HG03565 (cell line): Measurements from ENCODE around the gene WWP2.
"Not testable (repeated sequence)": the region's sequence is repeated elsewhere in the genome, so short reads cannot be mapped to it uniquely, and the experiment has no call there.

Experiments used
- ATAC-seq: cut with Tn5 transposase; IDR thresholded peaks from one replicate; pipeline ENCODE4 v1.9.1; 2021; ENCODE audit warnings: mild to moderate bottlenecking, moderate library complexity; ENCODE audit not compliant: unreplicated experiment

WWP2 gene

GRCh38 chr16:69791391-69791847 is 29.3 kb downstream of the WWP2 start:
- not testable (repeated sequence) for ATAC-seq

- ATAC-seq = no peak
These were observed 31.4 kb downstream of the WWP2 start for GRCh38 chr16:69793526-69793925.

- no peak for ATAC-seq
These were observed 32.4 kb downstream of the WWP2 start for GRCh38 chr16:69794486-69794885.

- no peak for ATAC-seq
These were observed 34.4 kb downstream of the WWP2 start for GRCh38 chr16:69796285-69797118.

GRCh38 chr16:69798466-69798865 is 36.3 kb downstream of the WWP2 start:
- ATAC-seq = no peak

- ATAC-seq = no peak
These were observed 37.5 kb downstream of the WWP2 start for GRCh38 chr16:69799611-69800031.

- no peak for ATAC-seq
These were observed 42.2 kb downstream of the WWP2 start for GRCh38 chr16:69804297-69804696.

GRCh38 chr16:69806776-69807175 is 44.6 kb downstream of the WWP2 start:
- ATAC-seq = not testable (repeated sequence)

GRCh38 chr16:69812688-69813014 is 50.5 kb downstream of the WWP2 start:
- no peak for ATAC-seq

GRCh38 chr16:69814078-69814477 is 51.9 kb downstream of the WWP2 start:
- ATAC-seq = no peak

- ATAC-seq = no peak
These were observed 52.4 kb downstream of the WWP2 start for GRCh38 chr16:69814561-69814960.

- not testable (repeated sequence) for ATAC-seq
These were observed 53.2 kb downstream of the WWP2 start for GRCh38 chr16:69815216-69815883.

- ATAC-seq = no peak
These were observed 54.9 kb downstream of the WWP2 start for GRCh38 chr16:69816996-69817395.

GRCh38 chr16:69818891-69819545 is 56.9 kb downstream of the WWP2 start:
- ATAC-seq = no peak

GRCh38 chr16:69820926-69821541 is 58.9 kb downstream of the WWP2 start:
- no peak for ATAC-seq

GRCh38 chr16:69821844-69822173 is 59.7 kb downstream of the WWP2 start:
- no peak for ATAC-seq

- no peak for ATAC-seq
These were observed 60.2 kb downstream of the WWP2 start for GRCh38 chr16:69822174-69822935.

GRCh38 chr16:69823831-69824563 is 61.9 kb downstream of the WWP2 start:
- ATAC-seq = peak; percentile 76

GRCh38 chr16:69824564-69825142 is 62.5 kb downstream of the WWP2 start:
- ATAC-seq = not testable (repeated sequence)

GRCh38 chr16:69827524-69827923 is 65.4 kb downstream of the WWP2 start:
- no peak for ATAC-seq
